SU-DHL-6 (cell line): ENCODE measurements around the gene PHACTR1.

ENCODE experiments used
- EZH2phosphoT487 ChIP-seq: fragments of 200-600 bp; sonication (generic), shearing (Covaris generic); conservative IDR thresholded peaks from 2 replicates; pipeline ENCODE4 v1.6.1; 2018; ENCODE audit warnings: mild to moderate bottlenecking, antibody characterized with exemption, low read length, moderate library complexity, mixed read lengths
- TF ChIP-seq, protein P1 (sequence below): fragments of 200-600 bp; sonication (generic); IDR thresholded peaks from one replicate; pipeline ENCODE4 v1.5.1; 2017; ENCODE audit warnings: antibody characterized with exemption, mild to moderate bottlenecking, low read length, moderate library complexity; ENCODE audit not compliant: insufficient read depth, poor library complexity, severe bottlenecking

DNA sequence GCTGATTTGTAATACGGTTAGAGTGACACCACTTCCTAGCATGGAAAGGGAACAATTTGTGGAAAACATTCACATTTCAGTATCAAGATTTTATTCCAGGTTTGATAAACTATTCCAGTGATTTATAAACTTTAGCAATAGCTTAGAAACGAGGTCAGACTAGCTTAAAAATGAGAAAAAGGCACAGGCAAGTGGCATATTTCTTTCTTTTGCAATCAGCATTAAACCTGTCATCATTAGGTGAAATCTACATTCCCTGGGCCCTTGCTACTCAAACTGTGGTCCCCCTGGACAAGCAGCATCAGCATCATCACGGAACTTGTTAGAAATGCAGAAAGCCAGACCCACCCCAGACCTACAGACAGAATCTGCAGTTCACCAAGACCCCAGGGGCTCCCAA lies 581.9 kb downstream of the PHACTR1 start:
- TF ChIP-seq, protein P1, sequence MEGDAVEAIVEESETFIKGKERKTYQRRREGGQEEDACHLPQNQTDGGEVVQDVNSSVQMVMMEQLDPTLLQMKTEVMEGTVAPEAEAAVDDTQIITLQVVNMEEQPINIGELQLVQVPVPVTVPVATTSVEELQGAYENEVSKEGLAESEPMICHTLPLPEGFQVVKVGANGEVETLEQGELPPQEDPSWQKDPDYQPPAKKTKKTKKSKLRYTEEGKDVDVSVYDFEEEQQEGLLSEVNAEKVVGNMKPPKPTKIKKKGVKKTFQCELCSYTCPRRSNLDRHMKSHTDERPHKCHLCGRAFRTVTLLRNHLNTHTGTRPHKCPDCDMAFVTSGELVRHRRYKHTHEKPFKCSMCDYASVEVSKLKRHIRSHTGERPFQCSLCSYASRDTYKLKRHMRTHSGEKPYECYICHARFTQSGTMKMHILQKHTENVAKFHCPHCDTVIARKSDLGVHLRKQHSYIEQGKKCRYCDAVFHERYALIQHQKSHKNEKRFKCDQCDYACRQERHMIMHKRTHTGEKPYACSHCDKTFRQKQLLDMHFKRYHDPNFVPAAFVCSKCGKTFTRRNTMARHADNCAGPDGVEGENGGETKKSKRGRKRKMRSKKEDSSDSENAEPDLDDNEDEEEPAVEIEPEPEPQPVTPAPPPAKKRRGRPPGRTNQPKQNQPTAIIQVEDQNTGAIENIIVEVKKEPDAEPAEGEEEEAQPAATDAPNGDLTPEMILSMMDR, result no peak
- TF ChIP-seq EZH2phosphoT487, result no peak
